ENCODE results near the gene MAPK8IP2. TPM values are rescaled to one million over a fixed set of nuclear protein-coding genes. Genes with fewer than 3 reads are reported as not detected.
A peak's percentile ranks its signal among the peaks of the same experiment; 100 is the strongest.

The MAPK8IP2 gene
- polyA plus RNA-seq, 2 of the 4 experiments (the other 2 are of a cell fraction): 0.76 to 3.0 TPM

DNA sequence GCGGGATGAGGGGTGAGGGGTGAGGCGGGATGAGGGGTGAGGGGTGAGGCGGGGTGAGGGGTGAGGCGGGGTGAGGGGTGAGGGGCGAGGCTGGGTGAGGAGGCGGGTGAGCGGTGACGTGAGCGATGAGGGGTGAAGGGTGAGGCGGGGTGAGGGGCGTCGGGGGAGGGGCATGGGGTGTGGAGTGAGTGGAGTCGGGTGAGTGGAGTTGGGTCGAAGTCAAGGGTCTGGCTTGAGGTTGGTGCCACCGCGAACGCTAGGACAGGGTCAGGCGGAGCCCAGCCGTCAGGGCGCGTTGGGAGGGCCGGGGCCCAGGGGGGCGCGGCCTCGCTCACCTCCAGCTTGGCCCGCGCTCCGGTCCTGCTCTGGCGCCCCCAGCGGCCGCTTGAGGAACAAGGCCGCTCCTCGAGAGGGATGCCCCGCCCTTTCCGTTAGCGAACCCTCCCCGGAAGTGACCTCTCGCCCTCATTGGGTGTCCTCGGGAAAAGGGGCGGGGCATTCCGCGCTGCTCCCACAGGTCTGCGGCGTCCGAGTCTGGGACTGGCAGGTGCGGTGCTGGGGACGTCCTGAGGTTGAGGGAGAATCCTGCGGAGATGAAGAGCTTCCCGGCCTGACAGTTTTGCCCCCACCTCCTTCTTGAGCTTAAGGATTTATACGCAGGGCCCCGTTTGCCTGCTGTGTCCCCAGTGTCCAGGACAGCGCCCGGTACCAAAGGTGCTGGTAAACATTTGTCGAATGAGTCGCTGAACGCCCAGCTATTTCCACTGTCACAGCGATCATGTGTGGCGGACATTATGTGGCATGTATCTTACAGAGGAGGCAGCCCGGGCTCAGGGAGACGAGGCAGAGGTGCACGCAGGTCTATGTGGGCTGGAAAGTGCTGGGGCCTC, 37.8 kb upstream of the MAPK8IP2 start, which contains the start of gene SYCE3 (continued):
- TF ChIP-seq FOSL2 (IDR thresholded peaks at IDR 0.05) (no peak), FOSL2 (CRISPR knock-in tag; IDR thresholded peaks at IDR 0.05) (no peak), RCOR1 (IDR thresholded peaks at IDR 0.05; ENCODE audit: low read depth, low read length) (no peak), RARB (CRISPR knock-in tag; IDR thresholded peaks at IDR 0.05) (no peak), ZSCAN20 (CRISPR knock-in tag; IDR thresholded peaks at IDR 0.05) (no peak), NFE2L2 (conservative IDR thresholded peaks at IDR 0.05; ENCODE audit: low read length) (no peak), HDAC2 (IDR thresholded peaks at IDR 0.05) (no peak), HEYL (CRISPR knock-in tag; IDR thresholded peaks at IDR 0.05) (no peak), POLR2AphosphoS2 (conservative IDR thresholded peaks at IDR 0.05; ENCODE audit: low read length) (no peak), SMC3 (IDR thresholded peaks at IDR 0.05) (peak; percentile 49), RNF2 (IDR thresholded peaks at IDR 0.05; ENCODE audit: borderline replicate concordance, low read depth) (no peak), MYC (IDR thresholded peaks at IDR 0.05; ENCODE audit: borderline replicate concordance, low read length) (peak; percentile 37; the same call in 1 of the 2 replicates), ZFP36 (IDR thresholded peaks at IDR 0.05; ENCODE audit: borderline replicate concordance, partially characterized antibody) (no peak)
- TF ChIP-seq, protein P1, sequence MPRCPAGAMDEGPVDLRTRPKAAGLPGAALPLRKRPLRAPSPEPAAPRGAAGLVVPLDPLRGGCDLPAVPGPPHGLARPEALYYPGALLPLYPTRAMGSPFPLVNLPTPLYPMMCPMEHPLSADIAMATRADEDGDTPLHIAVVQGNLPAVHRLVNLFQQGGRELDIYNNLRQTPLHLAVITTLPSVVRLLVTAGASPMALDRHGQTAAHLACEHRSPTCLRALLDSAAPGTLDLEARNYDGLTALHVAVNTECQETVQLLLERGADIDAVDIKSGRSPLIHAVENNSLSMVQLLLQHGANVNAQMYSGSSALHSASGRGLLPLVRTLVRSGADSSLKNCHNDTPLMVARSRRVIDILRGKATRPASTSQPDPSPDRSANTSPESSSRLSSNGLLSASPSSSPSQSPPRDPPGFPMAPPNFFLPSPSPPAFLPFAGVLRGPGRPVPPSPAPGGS (IDR thresholded peaks at IDR 0.05): no peak
- TF ChIP-seq, protein P2, sequence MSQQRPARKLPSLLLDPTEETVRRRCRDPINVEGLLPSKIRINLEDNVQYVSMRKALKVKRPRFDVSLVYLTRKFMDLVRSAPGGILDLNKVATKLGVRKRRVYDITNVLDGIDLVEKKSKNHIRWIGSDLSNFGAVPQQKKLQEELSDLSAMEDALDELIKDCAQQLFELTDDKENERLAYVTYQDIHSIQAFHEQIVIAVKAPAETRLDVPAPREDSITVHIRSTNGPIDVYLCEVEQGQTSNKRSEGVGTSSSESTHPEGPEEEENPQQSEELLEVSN (IDR thresholded peaks at IDR 0.05; ENCODE audit: borderline replicate concordance, low read depth): 0 out of 2 replicates have a peak, but pooled peaks have one; percentile 19

- H3K4me2 ChIP-seq: peak overlapping the region; percentile 98
- no peak for TF ChIP-seq KDM1A (IDR thresholded peaks at IDR 0.05; ENCODE audit: low read depth)
- no peak for TF ChIP-seq NPAS2 (CRISPR knock-in tag; IDR thresholded peaks at IDR 0.05; ENCODE audit: borderline replicate concordance)
- TF ChIP-seq KDM5A (IDR thresholded peaks at IDR 0.05): no peak
- ChIA-PET POLR2A (interaction anchor here (1.4 to 1.6 kb wide), 2 partner anchors 32 to 38 kb away, joined by 3 to 8 read pairs; partner anchors contain the start of gene SCO2), CTCF (interaction anchor here (0.6 to 4.8 kb wide), 27 partner anchors 8 to 291 kb away, joined by 3 to 53 read pairs (median 4); partner anchors contain the start of genes ARSA, CHKB, CPT1B and KLHDC7B)
- no peaks in the 10 kb centered on the region for H3K4me1 ChIP-seq
- WGBS (ENCODE audit: missing lambda C conversion rate): 53% methylated on average over 17 of the region's 17 CpGs
- peak overlapping the region; percentile 64 to 72 for H3K27ac ChIP-seq
- no peaks in the 10 kb centered on the region for H3K9me3 ChIP-seq
- peak overlapping the region; percentile 64 for H3K4me3 ChIP-seq
- DNase-seq (ENCODE audit: low read depth in 1 of 2, low spot score in 1 of 2) (no peak), FAIRE-seq (no peak), ATAC-seq (peak; percentile 12 to 19; a peak in 5 of 6 replicates)
Measured at GRCh38 chr22:50563413-50564160, 37.0 kb upstream of the MAPK8IP2 start.

DNA sequence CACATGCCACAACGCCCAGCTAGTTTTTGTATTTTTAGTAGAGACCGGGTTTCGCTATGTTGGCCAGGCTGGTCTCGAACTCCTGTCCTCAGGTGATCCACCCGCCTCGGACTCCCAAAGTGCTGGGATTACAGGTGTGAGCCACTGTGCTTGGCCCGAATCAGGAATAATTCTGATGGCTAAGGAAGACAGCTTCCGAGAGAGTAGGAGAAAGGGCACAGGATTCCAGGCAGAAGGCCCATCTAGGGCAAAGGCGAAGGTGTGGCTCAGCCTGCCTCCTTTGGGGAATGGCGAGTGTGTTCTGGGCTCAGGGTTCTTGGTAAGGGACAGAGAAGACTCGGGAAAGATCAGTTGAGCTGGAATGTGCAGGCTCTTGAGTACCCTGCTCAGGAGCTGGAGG, 36.3 kb upstream of the MAPK8IP2 start:
- 77% methylated on average over 11 of the region's 11 CpGs for WGBS (ENCODE audit: missing lambda C conversion rate)
- FAIRE-seq (no peak), ATAC-seq (no peak), DNase-seq (ENCODE audit: low read depth in 1 of 2, low spot score in 1 of 2) (no peak)
- no peaks in the 10 kb centered on the region for H3K9me3 ChIP-seq
- no peak overlapping the region for H3K4me3 ChIP-seq
- no peak overlapping the region for H3K27ac ChIP-seq
- TF ChIP-seq CBX8 (IDR thresholded peaks at IDR 0.05) (no peak), EHF (CRISPR knock-in tag; IDR thresholded peaks at IDR 0.05) (no peak), JUNB (IDR thresholded peaks at IDR 0.05) (no peak), ZC3H11A (IDR thresholded peaks at IDR 0.05) (no peak), RNF2 (IDR thresholded peaks at IDR 0.05; ENCODE audit: borderline replicate concordance, low read depth) (no peak), POLR2A (IDR thresholded peaks at IDR 0.05; ENCODE audit: low read length) (no peak), RARB (CRISPR knock-in tag; IDR thresholded peaks at IDR 0.05) (no peak), JUN (IDR thresholded peaks at IDR 0.05) (no peak), NFE2L2 (conservative IDR thresholded peaks at IDR 0.05; ENCODE audit: low read length) (no peak), ELK1 (IDR thresholded peaks at IDR 0.05; ENCODE audit: low read depth, low read length) (no peak), PBX3 (IDR thresholded peaks at IDR 0.05) (no peak), HMGXB4 (CRISPR knock-in tag; IDR thresholded peaks at IDR 0.05; ENCODE audit: borderline replicate concordance) (no peak)
- CTCF ChIA-PET: interaction anchor here (0.7 to 4.8 kb wide), 7 partner anchors 12 to 57 kb away, joined by 3 to 53 read pairs (median 19); partner anchors contain the start of genes CPT1B, KLHDC7B, SCO2 and TYMP
- H3K4me2 ChIP-seq: no peak overlapping the region
- POLR2A ChIA-PET: no interaction called here
- H3K4me1 ChIP-seq: no peaks in the 10 kb centered on the region
